Naive thymus-derived CD4-positive, alpha-beta T cell (primary cell): ENCODE data around the gene DIPK1A. TPM values are rescaled to one million over a fixed set of nuclear protein-coding genes. Genes with fewer than 3 reads are reported as not detected.

Source experiments
- ATAC-seq: fragments of 150-1000 bp; cut with Tn5 transposase; 2 replicates; pipeline ENCODE4 v1.10.0; 2021; ENCODE audit warnings: mild to moderate bottlenecking, moderate library complexity
- CTCF ChIA-PET: fragments of 350-600 bp; sonication (Branson Sonifier 250); formaldehyde crosslinking; loops from one replicate; lab custom pipeline; 2021; ENCODE audit warnings: antibody characterized with exemption; lab: Charles Lee
- POLR2A ChIA-PET: fragments of 350-600 bp; sonication (Branson Sonifier 250); formaldehyde crosslinking; loops from one replicate; lab custom pipeline; 2021; ENCODE audit warnings: antibody characterized with exemption, inconsistent platforms; lab: Charles Lee
- DNase-seq, 9 donors: peaks; one replicate each; pipeline versions ENCODE4 v3.0.0 to v3.0.0-alpha.2; 2020 to 2022; ENCODE audit warnings: mixed read lengths in 1 of 9
- H3K27ac ChIP-seq: one replicate; pipeline ENCODE4 v1.7.0; 2013; ENCODE audit warnings: mild to moderate bottlenecking, low read depth, low read length, moderate library complexity
- H3K27me3 ChIP-seq, 2 donors: one replicate each; pipeline ENCODE4 v1.7.0; 2013; ENCODE audit warnings: low read length in 2 of 2, mild to moderate bottlenecking in 2 of 2, moderate library complexity in 2 of 2; ENCODE audit not compliant: control insufficient read depth in 2 of 2, insufficient read depth in 2 of 2
- H3K36me3 ChIP-seq, 3 experiments: 1 replicate in 2 of 3; 2 replicates in 1 of 3; pipeline ENCODE4 v1.7.0; 2013; ENCODE audit warnings: low read length in 3 of 3, mild to moderate bottlenecking in 3 of 3, moderate library complexity in 1 of 3; ENCODE audit not compliant: insufficient read depth in 3 of 3, control insufficient read depth in 2 of 3
- H3K4me1 ChIP-seq, 2 donors: one replicate each; pipeline ENCODE4 v1.7.0; 2013; ENCODE audit warnings: low read length in 2 of 2, mild to moderate bottlenecking in 2 of 2, moderate library complexity in 1 of 2; ENCODE audit not compliant: control insufficient read depth in 2 of 2, insufficient read depth in 2 of 2
- H3K4me3 ChIP-seq: 2 replicates; pipeline ENCODE4 v1.7.0; 2013; ENCODE audit warnings: mild to moderate bottlenecking, low read length
- H3K9me3 ChIP-seq, 3 experiments: 1 replicate in 2 of 3; 2 replicates in 1 of 3; pipeline ENCODE4 v1.7.0; 2013; ENCODE audit warnings: low read length in 3 of 3; ENCODE audit not compliant: control insufficient read depth in 2 of 3
- H3K27ac Mint-ChIP-seq, 9 donors: one replicate each; pipeline ENCODE4 v1.8.0; 2020 to 2022; ENCODE audit warnings: mixed read lengths in 9 of 9, mild to moderate bottlenecking in 8 of 9, moderate library complexity in 5 of 9, inconsistent platforms in 2 of 9
- H3K27me3 Mint-ChIP-seq, 5 donors: one replicate each; pipeline ENCODE4 v1.8.0; 2021 to 2022; ENCODE audit warnings: mixed read lengths in 5 of 5, mild to moderate bottlenecking in 1 of 5
- H3K36me3 Mint-ChIP-seq, 5 donors: one replicate each; pipeline ENCODE4 v1.8.0; 2020 to 2022; ENCODE audit warnings: mixed read lengths in 5 of 5, mild to moderate bottlenecking in 3 of 5, inconsistent platforms in 1 of 5
- H3K4me1 Mint-ChIP-seq, 7 donors: one replicate each; pipeline ENCODE4 v1.8.0; 2020 to 2022; ENCODE audit warnings: mixed read lengths in 7 of 7, mild to moderate bottlenecking in 3 of 7, inconsistent platforms in 1 of 7
- H3K4me3 Mint-ChIP-seq, 10 donors: one replicate each; pipeline ENCODE4 v1.8.0; 2020 to 2022; ENCODE audit warnings: mild to moderate bottlenecking in 10 of 10, mixed read lengths in 10 of 10, moderate library complexity in 6 of 10, inconsistent platforms in 2 of 10
- H3K9me3 Mint-ChIP-seq, 11 donors: one replicate each; pipeline ENCODE4 v1.8.0; 2020 to 2022; ENCODE audit warnings: mixed read lengths in 11 of 11, mild to moderate bottlenecking in 4 of 11, inconsistent platforms in 1 of 11, moderate library complexity in 1 of 11
- intact Hi-C, 2 donors: fragments of 100-400 bp; cut with micrococcal nuclease; formaldehyde crosslinking; loops; one replicate each; pipeline ENCODE4 v1.15.1; 2023
- polyA plus RNA-seq, 2 donors: library from polyadenylated mRNA; unstranded; fragments of 300-500 nt; fragmentation: Illumina TruSeq; gene quantifications; one replicate each; pipeline ENCODE4 v1.2.3, GENCODE V29; 2021
- total RNA-seq, 6 experiments: library from RNA in 5 of 6; stranded (reverse) in 5 of 6; gene quantifications; 1 replicate in 5 of 6; 2 replicates in 1 of 6; pipeline ENCODE4 v1.2.3 and lab custom pipeline; 2021 to 2026

DIPK1A gene
- total and polyA plus RNA-seq, 7 experiments from 2014 or later, result 9.9 to 21.9 (median 15.2) TPM

- Mint-ChIP-seq H3K36me3 (peaks cover 0 to 8% (median 5%) of the 10 kb centered on the region in 5 donors), H3K4me3 (peak overlapping the region in 8 of 10 donors; percentile 7 to 56 (median 22)), H3K27me3 (no peaks in the 10 kb centered on the region), H3K9me3 (peaks cover 0 to 6% (median 0%) of the 10 kb centered on the region in 11 donors), H3K4me1 (peaks cover 57 to 74% (median 67%) of the 10 kb centered on the region in 7 donors), H3K27ac (peak overlapping the region in 8 of 9 donors; percentile 7 to 60 (median 48))
- H3K4me3 ChIP-seq, result no peak overlapping the region
- peaks cover 22 to 44% of the 10 kb centered on the region in 2 donors for H3K4me1 ChIP-seq
- ATAC-seq, result no peak
- peak overlapping the region; percentile 29 for H3K27ac ChIP-seq
- H3K9me3 ChIP-seq, result no peaks in the 10 kb centered on the region
- no peak for DNase-seq
- no peaks in the 10 kb centered on the region for H3K27me3 ChIP-seq
- ChIA-PET POLR2A (interaction anchor here (0.8 to 1.5 kb wide), 5 partner anchors 36 to 124 kb away, joined by 4 to 12 read pairs (median 7); partner anchors contain the start of gene RPL5), CTCF (interaction anchor here (0.7 to 9.1 kb wide), 5 partner anchors 12 to 97 kb away, joined by 3 to 175 read pairs (median 8); no protein-coding TSS in a partner anchor)
- no peaks in the 10 kb centered on the region for H3K36me3 ChIP-seq
- intact Hi-C loops, result no loop called here
Observed at GRCh38 chr1:92956254-92957029, 4.8 kb downstream of the DIPK1A start.

- intact Hi-C loops, result loop anchor here in 1 of 2 donors (5.0 kb wide), 2 partner anchors 39 to 76 kb away; no protein-coding TSS in a partner anchor
- H3K27ac ChIP-seq, result no peak overlapping the region
Observed at GRCh38 chr1:92953491-92953890, 7.8 kb downstream of the DIPK1A start.

GRCh38 chr1:92952714-92953113 lies 8.5 kb downstream of the DIPK1A start:
- no peaks in the 10 kb centered on the region for H3K27me3 ChIP-seq
- ATAC-seq (no peak), DNase-seq (no peak)
- Mint-ChIP-seq H3K27me3 (no peaks in the 10 kb centered on the region), H3K4me1 (peaks cover 37 to 59% (median 52%) of the 10 kb centered on the region in 7 donors), H3K27ac (peak overlapping the region in 7 of 9 donors; percentile 1 to 85 (median 58)), H3K4me3 (peak overlapping the region in 3 of 10 donors; percentile 11 to 58 (median 54)), H3K9me3 (no peaks in the 10 kb centered on the region), H3K36me3 (peaks cover 0 to 6% (median 0%) of the 10 kb centered on the region in 5 donors)
- no peaks in the 10 kb centered on the region for H3K36me3 ChIP-seq
- H3K4me3 ChIP-seq, result no peak overlapping the region
- intact Hi-C loops, result loop anchor here in 1 of 2 donors (5.0 kb wide), 2 partner anchors 40 to 75 kb away; no protein-coding TSS in a partner anchor
- POLR2A ChIA-PET, result no interaction called here
- CTCF ChIA-PET, result interaction anchor here (0.9 to 1.4 kb wide), 3 partner anchors 10 to 93 kb away, joined by 4 to 6 read pairs (median 4); no protein-coding TSS in a partner anchor
- H3K4me1 ChIP-seq, result peaks cover 35% of the 10 kb centered on the region in 2 donors
- no peak overlapping the region for H3K27ac ChIP-seq
- H3K9me3 ChIP-seq, result no peaks in the 10 kb centered on the region

More at GRCh38 chr1:92953491-92953890, 7.8 kb downstream of the DIPK1A start:
- H3K27me3 Mint-ChIP-seq, result no peaks in the 10 kb centered on the region
- H3K4me3 Mint-ChIP-seq, result peak overlapping the region in 8 of 10 donors; percentile 4 to 66 (median 46)
- H3K9me3 ChIP-seq, result no peaks in the 10 kb centered on the region
- peak in 4 of 9 donors; percentile 27 to 42 (median 35) for DNase-seq
- H3K4me3 ChIP-seq, result peak overlapping the region; percentile 7
- peak overlapping the region in 8 of 9 donors; percentile 0 to 85 (median 24) for H3K27ac Mint-ChIP-seq
- peak; percentile 67 for ATAC-seq
- peaks cover 0 to 5% (median 0%) of the 10 kb centered on the region in 5 donors for H3K36me3 Mint-ChIP-seq
- H3K4me1 ChIP-seq, result peaks cover 36 to 39% of the 10 kb centered on the region in 2 donors
- no peaks in the 10 kb centered on the region for H3K9me3 Mint-ChIP-seq
- ChIA-PET CTCF (interaction anchor here (1.8 kb wide), 1 partner anchor 41 kb away, joined by 4 read pairs; no protein-coding TSS in a partner anchor), POLR2A (no interaction called here)
- no peaks in the 10 kb centered on the region for H3K27me3 ChIP-seq
- H3K36me3 ChIP-seq, result no peaks in the 10 kb centered on the region
- H3K4me1 Mint-ChIP-seq, result peaks cover 40 to 59% (median 55%) of the 10 kb centered on the region in 7 donors

- Histone ChIP-seq H3K27me3 (no peaks in the 10 kb centered on the region), H3K4me3 (no peak overlapping the region), H3K9me3 (no peaks in the 10 kb centered on the region), H3K27ac (no peak overlapping the region), H3K4me1 (peaks cover 21 to 39% of the 10 kb centered on the region in 2 donors), H3K36me3 (no peaks in the 10 kb centered on the region)
- Mint-ChIP-seq H3K27me3 (no peaks in the 10 kb centered on the region), H3K36me3 (peaks cover 0 to 6% (median 0%) of the 10 kb centered on the region in 5 donors), H3K4me1 (peaks cover 34 to 53% (median 46%) of the 10 kb centered on the region in 7 donors), H3K27ac (no peak overlapping the region), H3K9me3 (no peaks in the 10 kb centered on the region), H3K4me3 (no peak overlapping the region)
- intact Hi-C loops, result loop anchor here (1.0 to 5.0 kb wide), 6 partner anchors 9 to 92 kb away; no protein-coding TSS in a partner anchor
- DNase-seq (peak in 7 of 9 donors; percentile 25 to 57 (median 40)), ATAC-seq (peak; percentile 91)
- CTCF ChIA-PET, result interaction anchor here (0.9 to 4.6 kb wide), 8 partner anchors 10 to 112 kb away, joined by 3 to 36 read pairs (median 3); partner anchors contain the start of gene DIPK1A
- POLR2A ChIA-PET, result interaction anchor here (0.6 to 1.6 kb wide), 5 partner anchors 9 to 119 kb away, joined by 3 to 10 read pairs (median 3); partner anchors contain the start of genes DIPK1A and RPL5
Observed at GRCh38 chr1:92951141-92951582, 10.1 kb downstream of the DIPK1A start.

- POLR2A ChIA-PET, result interaction anchor here (0.6 to 1.6 kb wide), 7 partner anchors 10 to 270 kb away, joined by 3 to 10 read pairs (median 3); partner anchors contain the start of genes DIPK1A and RPL5
- peaks cover 35 to 50% (median 45%) of the 10 kb centered on the region in 7 donors for H3K4me1 Mint-ChIP-seq
- no peak overlapping the region for H3K4me3 Mint-ChIP-seq
- no peak for ATAC-seq
- H3K27me3 Mint-ChIP-seq, result no peaks in the 10 kb centered on the region
- Histone ChIP-seq H3K9me3 (no peaks in the 10 kb centered on the region), H3K36me3 (no peaks in the 10 kb centered on the region), H3K4me1 (peaks cover 18 to 44% of the 10 kb centered on the region in 2 donors), H3K4me3 (no peak overlapping the region), H3K27me3 (no peaks in the 10 kb centered on the region), H3K27ac (no peak overlapping the region)
- no peak for DNase-seq
- no peak overlapping the region for H3K27ac Mint-ChIP-seq
- CTCF ChIA-PET, result interaction anchor here (0.7 to 4.6 kb wide), 12 partner anchors 8 to 113 kb away, joined by 3 to 36 read pairs (median 3); partner anchors contain the start of gene DIPK1A
- intact Hi-C loops, result loop anchor here (2.0 to 5.0 kb wide), 4 partner anchors 13 to 91 kb away; no protein-coding TSS in a partner anchor
- peaks cover 0 to 6% (median 0%) of the 10 kb centered on the region in 5 donors for H3K36me3 Mint-ChIP-seq
- H3K9me3 Mint-ChIP-seq, result no peaks in the 10 kb centered on the region
Observed at GRCh38 chr1:92949937-92950817, 11.1 kb downstream of the DIPK1A start.
